GM18517 (cell line): Measurements from ENCODE around the gene RPL35A.
"Not testable (repeated sequence)": the region's sequence is repeated elsewhere in the genome, so short reads cannot be mapped to it uniquely, and the experiment has no call there.

ENCODE experiments used
- ATAC-seq: cut with Tn5 transposase; IDR thresholded peaks from one replicate; pipeline ENCODE4 v1.9.1; 2021; ENCODE audit warnings: mild to moderate bottlenecking, moderate library complexity; ENCODE audit not compliant: unreplicated experiment

The RPL35A gene

DNA sequence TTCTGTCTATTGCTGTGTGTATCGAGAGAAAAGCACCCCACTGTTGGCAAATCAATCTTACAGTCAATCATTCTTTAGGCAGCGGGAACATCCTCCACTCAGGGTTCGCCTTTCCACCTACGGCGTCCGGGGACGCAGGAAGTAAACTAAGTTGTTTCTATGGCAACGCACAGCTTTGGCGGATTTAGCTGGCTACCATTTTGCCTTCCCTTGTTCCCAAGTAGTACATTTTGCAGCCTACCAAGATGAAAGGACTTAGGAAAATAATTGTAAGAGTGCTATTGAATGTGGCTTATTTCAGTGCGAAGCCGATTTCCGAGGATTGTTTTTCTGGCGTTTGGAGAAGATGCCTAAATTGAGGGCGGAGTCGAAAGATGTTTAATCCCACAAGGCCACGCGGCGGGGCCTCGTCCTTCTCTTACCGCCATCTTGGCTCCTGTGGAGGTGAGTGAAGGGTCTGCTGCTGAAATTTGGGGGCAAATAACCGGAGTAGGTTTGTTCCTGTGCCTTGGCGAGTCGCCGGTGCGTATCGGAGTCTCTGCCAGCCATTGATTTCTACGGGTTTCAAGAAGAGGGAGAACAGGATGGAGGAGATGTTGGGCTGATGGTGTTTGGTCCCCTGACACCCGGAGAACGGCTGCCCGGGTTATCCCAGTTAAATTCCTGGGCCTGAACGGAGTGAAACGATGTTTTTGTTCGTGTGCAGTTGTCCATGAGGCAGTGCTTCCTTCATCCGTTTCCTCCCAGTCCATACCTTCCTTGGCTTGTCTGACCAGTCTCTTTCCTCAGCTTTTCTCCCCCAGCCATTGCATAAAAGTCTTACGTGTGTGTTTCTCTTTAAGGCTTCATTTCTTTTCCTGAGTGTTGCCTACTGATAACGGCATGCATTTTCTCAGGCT, at the start of gene RPL35A:
Gene RPL35A (plus strand): TSS at position 413 of the 899 bp plus-strand sequence. CDS start 778 bp downstream, outside the sequence.
- ATAC-seq, result peak; percentile 90

DNA sequence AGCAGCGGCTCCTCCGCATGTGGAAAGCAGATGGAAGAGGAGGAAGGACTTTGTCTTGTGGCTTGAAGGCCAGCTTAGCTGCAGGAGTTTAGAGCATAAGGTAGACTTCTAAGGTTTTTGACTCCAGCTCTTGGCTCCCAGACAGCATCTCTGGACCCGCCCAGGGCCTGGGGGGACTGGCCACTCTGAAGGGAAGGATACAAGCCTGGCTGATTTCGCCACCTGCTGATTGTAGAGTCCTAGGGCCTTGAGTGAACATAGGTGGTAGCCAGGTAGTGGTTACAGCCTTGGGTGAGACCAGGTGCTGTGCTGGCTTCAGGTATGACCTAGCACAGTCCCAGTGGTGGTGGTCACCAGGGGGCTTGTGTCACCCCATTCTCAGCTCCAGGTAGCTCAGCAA, 48.4 kb upstream of the RPL35A start:
- no peak for ATAC-seq

DNA sequence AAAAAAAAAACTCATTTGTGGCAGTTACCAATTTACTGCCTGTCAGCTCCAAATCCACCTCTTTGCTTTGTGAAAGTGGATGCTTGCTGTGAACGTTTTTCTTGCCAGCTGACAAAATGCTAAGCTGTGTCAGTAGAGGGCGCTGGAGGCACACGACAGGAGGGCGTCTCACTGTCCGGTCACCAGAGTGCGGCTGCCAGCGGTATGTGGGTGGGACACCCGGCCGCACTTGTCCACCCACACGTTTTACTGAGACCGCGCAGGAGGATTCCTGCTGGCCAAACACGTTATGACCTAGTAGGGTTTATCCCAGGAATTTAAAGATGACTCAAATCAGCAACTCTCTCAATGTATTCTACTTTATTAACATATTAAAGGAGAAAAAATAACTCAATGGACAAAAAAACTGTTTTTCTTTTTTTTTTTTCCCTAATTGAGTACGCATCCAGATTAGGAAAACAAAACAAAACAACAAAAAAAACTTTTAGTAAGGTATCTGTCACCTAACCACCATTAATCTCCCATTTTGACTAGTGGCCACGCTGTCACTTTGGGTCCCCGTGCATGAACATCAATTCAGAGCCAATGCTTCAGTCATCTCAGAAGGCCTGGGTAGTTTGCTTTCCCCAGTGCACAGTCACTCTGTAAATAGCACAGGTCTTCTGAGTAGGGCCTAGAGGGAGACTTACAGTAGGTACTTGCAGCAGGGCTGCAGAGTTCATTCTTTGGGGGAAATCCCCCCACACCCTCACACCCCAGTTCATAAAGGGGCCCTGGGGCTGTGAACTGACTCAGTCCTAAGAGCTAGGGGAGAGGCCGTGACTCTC, 43.8 kb upstream of the RPL35A start:
- ATAC-seq, result peak; percentile 70

DNA sequence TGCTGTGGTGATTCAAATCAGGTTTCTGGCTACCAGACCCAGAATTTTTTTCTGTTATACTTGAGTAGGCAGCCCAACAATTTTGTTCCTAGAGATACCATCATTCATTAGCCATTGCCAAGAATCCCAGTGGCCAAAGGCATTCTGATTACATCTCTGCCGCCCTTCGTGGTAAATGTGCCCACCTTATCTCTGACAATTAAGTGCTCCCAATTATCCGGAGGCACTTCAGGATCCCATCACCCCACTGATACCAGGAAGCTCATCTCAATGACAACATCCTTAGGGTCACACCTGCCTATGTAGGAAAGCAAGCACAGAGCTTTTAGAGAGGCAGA, 43.2 kb upstream of the RPL35A start:
- ATAC-seq, result no peak

DNA sequence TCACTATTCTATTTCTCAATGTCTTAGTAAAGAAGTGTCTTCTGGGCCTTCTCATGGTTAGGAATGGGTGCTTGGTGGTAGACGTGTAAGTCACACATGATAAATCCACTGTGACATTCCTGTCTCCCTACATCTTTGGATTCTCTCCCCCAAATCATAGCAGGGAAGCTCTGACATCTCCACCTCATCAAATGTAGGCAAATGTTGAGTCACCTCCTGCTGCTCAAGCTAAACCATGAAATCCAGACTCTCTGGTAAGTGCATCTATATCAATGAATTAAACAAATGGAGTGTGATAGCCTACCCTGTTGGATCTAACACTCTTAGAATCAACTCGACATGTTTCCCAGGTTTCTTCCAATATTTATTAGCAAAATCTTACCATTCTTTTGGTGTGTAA, 42.8 kb upstream of the RPL35A start:
- ATAC-seq, result no peak

DNA sequence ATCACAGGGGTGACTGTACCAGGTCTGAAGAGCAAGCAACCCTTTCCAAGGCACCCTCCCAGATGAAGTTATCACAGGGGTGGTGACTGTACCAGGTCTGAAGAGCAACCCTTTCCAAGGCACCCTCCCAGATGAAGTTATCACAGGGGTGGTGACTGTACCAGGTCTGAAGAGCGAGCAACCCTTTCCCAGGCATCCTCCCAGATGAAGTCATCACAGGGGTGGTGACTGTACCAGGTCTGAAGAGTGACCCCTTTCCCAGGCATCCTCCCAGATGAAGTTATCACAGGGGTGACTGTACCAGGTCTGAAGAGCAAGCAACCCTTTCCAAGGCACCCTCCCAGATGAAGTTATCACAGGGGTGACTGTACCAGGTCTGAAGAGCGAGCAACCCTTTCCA, 41.4 kb upstream of the RPL35A start:
- ATAC-seq, result not testable (repeated sequence)

DNA sequence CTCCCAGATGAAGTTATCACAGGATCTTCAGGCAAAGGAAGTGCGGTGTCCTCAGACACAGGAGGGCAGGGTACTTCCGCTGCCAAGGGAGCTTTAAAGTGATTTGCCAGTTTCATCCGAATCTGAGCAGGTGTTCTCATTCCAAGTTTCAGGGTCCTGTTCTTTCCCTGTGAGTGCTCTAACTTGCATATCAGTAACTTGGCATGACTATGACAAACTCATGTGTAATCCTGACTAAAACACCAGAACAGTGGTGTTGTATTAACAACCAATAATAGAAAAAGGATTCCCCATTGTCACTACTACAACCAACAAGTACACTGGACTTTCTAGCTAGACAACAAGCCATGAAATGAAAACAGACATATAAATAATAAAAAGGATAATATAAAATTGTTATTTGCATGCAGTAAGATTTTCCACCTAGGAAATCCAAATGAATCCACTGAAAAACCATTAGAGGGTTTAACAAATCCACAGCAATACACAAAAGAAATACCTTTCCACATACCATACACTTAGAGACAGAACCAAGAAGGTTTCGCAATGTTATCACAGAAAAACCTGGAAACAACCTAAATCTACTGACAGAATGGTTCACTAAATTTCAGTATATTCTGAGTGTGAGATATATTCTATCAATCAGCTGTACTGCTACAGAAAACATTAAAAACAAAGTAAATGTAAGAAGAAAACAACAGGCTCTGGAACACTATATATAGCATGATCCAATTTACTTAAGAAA, 40.9 kb upstream of the RPL35A start:
- no peak for ATAC-seq

DNA sequence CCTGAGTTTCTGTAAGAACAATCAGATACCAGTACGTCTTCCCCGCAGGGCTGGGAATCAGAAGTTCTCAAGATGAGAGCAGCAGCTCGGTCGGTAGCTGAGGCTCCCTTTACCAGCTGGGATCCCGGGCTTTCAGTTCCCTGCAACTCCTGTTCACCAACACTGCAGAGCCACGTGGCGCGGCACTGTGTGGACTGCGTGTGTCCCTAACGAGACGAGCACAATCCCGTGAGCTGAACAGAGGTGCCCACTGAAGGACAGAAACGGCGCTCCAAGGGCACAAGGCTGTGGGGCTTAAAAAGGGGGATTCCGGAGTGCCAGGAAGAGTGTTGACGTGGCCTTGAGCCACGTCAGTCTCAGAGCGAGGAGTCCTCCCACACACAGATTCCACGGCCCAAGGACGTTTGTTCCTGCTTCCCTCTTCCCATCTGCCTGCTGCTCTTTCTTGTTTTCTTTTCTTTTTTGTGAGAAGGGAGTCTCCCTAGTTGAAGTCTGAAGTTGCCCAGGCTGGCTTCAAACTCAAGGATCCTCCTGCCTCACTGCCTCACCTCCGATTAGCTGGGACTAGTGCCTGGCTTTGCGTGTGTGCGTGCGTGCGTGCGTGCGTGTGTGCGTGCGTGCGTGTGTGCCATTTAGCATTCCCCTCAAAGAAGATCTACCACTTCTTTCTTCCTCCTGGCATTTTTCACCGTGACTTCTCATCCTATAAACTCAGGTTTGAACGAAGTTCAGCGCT, 37.1 kb upstream of the RPL35A start:
- no peak for ATAC-seq

DNA sequence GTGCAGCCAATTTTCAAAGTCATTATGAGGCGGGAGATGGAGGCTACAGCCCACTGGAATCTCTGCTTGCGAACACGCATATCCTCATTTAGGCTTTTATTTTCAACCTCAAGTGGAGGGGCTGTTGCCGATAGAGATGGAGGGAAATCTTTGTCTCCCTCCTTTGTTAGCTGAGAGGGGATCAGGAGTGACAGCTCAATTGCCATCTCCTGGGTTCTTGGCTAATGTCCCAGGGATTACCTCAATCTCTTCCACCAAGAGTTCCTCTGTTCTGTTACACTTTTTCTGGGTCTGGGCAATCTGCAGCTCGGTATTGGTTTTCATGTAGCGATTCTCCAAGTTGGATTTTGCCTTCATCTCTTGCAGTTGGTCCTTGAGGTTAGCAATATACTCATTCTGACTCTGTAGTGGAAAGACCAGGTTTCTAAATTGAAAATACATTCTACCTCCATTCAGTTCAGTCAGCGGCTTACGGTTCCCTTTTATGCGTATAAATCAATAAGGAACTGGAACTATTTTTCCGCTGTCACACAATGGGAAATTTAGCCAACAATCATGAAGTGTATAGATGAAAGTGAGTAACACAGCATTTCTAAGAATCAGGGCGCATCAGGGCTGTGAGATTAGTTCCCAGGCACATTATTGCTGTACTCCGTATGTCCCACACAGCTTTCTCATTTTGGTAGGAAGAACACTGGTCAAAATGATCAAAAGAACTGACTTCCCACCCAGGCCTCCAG, 36.2 kb upstream of the RPL35A start:
- no peak for ATAC-seq

DNA sequence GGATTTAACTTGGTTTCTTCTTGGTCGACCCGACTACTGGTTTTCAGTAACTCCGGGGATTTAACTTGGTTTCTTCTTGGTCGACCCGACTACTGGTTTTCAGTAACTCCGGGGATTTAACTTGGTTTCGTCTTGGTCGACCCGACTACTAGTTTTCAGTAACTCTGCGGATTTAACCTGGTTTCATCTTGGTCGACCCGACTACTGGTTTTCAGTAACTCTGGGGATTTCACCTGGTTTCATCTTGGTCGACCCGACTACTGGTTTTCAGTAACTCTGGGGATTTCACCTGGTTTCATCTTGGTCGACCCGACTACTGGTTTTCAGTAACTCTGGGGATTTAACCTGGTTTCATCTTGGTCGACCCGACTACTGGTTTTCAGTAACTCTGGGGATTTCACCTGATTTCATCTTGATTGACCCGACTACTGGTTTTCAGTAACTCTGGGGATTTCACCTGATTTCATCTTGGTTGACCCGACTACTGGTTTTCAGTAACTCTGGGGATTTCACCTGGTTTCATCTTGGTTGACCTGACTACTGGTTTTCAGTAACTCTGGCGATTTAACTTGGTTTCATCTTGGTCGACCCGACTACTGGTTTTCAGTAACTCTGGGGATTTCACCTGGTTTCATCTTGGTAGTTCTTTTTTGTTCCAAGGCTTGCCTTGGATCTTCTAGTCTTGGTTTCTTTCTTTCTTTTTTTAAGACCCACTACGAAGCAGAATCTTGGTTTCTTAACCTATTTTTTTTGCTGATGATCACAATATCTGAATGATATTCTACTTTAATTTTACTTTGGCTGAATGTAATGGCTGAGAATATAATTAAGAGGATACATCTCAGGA, 28.3 kb upstream of the RPL35A start:
- not testable (repeated sequence) for ATAC-seq

DNA sequence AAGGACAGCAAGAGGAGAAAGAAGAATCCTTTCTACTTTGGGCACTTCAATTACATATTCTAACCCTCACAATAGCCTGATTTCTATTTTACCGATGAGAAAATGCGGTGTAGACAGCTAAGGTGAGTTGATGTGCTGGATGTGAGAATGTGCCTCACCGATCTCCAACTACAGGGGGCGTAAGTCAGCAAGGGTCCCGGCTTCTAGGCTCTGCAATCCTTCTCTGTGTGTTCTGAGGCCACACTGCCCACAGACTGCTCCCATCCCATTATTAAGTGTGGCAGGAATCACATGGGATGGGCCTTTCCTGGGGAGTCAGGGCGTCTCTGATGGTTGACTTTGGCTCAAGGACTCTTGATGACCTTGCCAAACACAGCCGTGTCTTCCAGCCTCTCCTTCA, 23.6 kb upstream of the RPL35A start:
- ATAC-seq, result no peak

DNA sequence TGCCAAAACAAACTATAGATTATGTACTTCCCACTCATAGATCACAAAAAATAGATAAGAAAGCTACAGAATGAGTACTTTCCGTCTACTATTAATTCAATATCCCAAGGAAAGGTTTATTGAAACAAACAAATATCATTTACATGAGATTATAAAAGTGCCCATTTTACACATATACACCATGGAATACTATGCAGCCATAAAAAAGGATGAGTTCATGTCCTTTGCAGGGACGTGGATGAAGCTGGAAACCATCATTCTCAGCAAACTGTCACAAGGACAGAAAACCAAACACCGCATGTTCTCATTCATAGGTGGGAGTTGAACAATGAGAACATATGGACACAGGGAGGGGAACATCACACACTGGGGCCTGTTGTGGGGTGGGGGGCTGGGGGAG, 22.4 kb upstream of the RPL35A start:
- not testable (repeated sequence) for ATAC-seq

DNA sequence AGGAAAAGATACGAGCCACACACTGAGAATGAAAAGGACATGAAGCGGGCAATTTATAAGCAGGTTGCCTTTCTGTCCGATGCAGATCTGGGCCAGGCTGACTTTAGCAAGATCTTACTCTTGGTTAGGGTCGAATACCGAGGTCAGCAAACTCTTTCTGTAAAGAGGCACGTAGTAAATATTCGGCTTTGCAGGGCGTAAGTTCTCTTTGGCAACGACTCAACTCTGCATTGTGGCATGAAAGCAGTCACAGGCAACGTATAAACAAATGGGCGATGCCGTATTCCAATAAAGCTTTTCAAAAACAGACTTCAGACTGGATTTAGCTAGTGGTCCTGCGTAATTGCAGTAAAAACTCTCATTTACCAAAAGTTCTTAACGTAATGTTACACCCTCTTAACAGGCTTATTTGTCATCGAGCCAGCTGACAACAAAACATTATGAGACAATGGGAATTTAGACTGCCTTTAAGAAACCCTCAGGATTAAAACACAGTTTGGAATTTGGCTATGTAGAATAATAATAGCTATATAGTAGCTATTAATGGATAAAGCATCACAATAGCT, 13.1 kb upstream of the RPL35A start:
- no peak for ATAC-seq

DNA sequence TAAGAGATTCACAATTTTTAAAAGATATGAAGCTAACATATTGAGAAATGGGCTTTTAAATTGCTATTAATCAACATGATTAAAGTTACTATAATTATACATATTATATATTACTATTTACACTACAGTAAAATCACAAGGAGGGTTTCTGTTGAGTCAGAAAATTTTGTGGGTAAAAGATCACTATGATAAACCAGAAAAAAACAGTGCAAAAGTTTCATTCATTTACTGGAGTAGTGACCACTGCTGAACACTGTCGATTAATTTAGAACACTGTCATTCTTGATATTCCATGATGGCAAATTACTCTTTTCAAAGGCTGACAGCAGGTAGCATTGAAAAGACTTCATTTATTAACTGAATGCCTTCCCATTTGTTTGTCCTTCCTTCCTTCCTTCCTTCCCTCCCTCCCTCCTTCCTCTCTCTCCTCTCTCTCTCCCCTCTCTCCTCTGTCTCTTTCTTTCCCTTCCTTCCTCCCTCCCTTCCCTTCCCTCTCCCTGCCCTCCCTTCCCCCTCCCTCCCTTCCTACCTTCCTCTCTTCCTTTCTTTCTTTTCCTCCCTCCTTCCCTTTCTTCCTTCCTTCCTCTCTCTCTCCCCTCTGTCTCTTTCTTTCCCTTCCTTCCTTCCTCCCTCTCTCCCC, 9.1 kb upstream of the RPL35A start:
- ATAC-seq, result no peak

DNA sequence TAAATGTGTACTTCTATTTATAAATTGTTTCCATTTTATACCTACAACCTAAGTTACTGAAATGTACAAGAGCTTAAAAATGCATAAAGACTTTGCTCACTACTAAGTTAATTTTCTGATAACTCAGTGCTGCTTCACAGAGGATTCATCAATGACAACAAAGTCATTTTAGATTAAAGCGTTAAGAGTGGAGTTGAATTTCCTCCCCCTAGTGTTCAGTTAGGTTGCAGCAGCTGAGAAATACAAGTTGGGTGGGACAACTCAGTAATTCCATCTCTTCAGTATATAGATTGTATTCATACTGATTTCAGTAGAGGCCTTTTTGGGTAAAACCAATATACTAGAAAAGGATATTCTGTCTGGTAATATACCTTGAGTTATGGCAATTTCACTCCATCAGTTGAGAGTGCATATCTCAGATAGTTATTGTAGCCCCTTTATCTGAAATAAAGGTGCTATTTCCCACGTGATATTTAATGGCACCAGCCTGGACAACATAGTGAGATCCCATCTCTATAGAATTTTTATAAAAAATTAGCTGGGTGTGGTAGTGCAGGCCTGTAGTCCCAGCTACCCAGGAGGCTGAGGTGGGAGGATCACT, 6.9 kb upstream of the RPL35A start:
- ATAC-seq, result peak; percentile 64

DNA sequence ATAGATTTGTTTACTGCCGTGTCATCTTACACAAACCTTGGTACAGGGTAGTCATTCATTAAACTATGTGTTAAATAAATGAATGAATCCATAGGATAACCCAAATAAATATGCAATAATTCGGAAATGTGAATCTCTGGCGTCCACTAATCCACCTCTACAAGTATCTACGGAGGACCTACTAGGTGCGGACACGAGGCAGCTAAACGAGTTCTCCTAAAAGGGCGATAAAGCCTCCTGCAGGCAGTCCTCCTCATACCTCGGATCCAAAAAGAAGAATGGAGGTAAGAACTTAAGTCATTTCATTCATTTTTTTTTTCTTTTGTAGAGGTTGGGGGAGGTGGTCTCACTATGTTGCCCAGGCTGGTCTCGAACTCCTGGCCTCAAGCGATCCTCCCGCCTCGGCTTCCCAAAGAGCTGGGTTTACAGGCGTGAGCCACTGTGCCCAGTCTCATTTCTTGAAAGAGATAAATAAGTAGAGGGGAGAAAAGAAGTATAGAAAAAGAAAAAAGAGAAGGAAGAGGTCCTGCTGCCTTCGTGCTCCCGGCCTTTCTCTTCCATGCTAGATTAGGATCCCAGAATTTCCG, 706 bp upstream of the RPL35A start:
- ATAC-seq, result peak; percentile 8

DNA sequence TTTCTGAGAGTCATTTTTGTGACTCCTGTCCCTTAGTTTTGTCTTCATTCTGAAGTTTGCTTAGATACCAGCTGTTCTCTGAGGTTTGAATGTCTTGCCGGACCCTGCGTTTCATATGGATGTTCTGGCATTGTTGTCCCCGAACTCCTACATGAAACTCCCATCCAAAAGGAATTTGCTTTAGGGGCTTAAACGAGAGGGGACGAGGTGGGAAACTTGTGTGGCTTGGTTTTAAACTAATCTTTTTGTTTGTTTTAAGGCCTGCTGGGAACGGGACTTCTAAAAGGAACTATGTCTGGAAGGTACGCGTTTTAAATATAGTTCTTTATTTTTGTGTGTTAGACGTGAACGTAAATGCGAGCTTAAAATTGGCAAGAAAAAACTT, 679 bp downstream of the RPL35A start:
- no peak for ATAC-seq
